ENCODE data around the gene ZNF70. TPM values are rescaled to one million over a fixed set of nuclear protein-coding genes. Genes with fewer than 3 reads are reported as not detected.

Gene ZNF70
- total and polyA plus RNA-seq, 9 of the 15 experiments (the other 6 are each of a cell fraction or from before 2014, with no cell fraction given), result 0.14 to 3.3 (median 1.4) TPM

GRCh38 chr22:23718371-23719165 lies 32.3 kb downstream of the ZNF70 start:
- Histone ChIP-seq H3K27ac (ENCODE audit: extremely low read depth, low read depth, low read length) (no peak overlapping the region), H3K4me2 (ENCODE audit: insufficient read depth, low read length) (no peak overlapping the region), H3K9me3 (replicated peaks; ENCODE audit: control insufficient read depth, insufficient read depth, low read depth, low read length) (no peaks in the 10 kb centered on the region), H4K20me1 (replicated peaks; ENCODE audit: control insufficient read depth, insufficient read depth, low read length) (no peaks in the 10 kb centered on the region), H3K36me3 (ENCODE audit: control insufficient read depth, insufficient read depth, low read length) (peaks cover 18% of the 10 kb centered on the region; the same call in 1 of the 3 replicates), H2AFZ (ENCODE audit: low read depth, low read length) (peak overlapping the region; percentile 32; the same call in 1 of the 2 replicates), H3K9ac (ENCODE audit: insufficient read depth in 1 of 2, low read depth in 2 of 2, low read length in 2 of 2) (no peak overlapping the region), H3K4me1 (replicated peaks in 1 of 2; ENCODE audit: control insufficient read depth in 2 of 2, insufficient read depth in 2 of 2, low read length in 2 of 2) (peaks cover 6 to 25% of the 10 kb centered on the region in 2 experiments; a peak in 4 of 5 replicates), H3K79me2 (ENCODE audit: control insufficient read depth, insufficient read depth, low read length) (peaks cover 19% of the 10 kb centered on the region), H3K9me1 (ENCODE audit: control insufficient read depth, insufficient read depth, low read length) (no peaks in the 10 kb centered on the region), H3K4me3 (no peak overlapping the region), H3K27me3 (ENCODE audit: control insufficient read depth in 2 of 2, insufficient read depth in 2 of 2, low read length in 2 of 2) (no peaks in the 10 kb centered on the region)
- no TSS peak for BruUV-seq (replicated peaks)
- TF ChIP-seq NFIC (IDR thresholded peaks at IDR 0.05), result peak; percentile 74
- TF ChIP-seq HCFC1 (IDR thresholded peaks at IDR 0.05; ENCODE audit: low read depth, low read length), result no peak
- intact Hi-C loops (cut with micrococcal nuclease) (no loop called here), in situ Hi-C loops (cut with MboI) (no loop called here)
- FAIRE-seq (no peak), ATAC-seq (no peak), DNase-seq (ENCODE audit: extremely low read depth in 1 of 4, low spot score in 3 of 4) (no peak)
- ChIA-PET CTCF (ENCODE audit: low intra/inter-chr PET ratio) (no interaction called here), POLR2A (no interaction called here)
- 76% methylated on average over 9 of the region's 17 CpGs for WGBS (ENCODE audit: insufficient coverage, low coverage, missing lambda C conversion rate)

Measured in K562 (cell line).